DMS 273 (cell line): ENCODE measurements around the gene AS3MT.

Experiments used
- DNase-seq: peaks from one replicate; lab custom pipeline; 2025; ENCODE audit not compliant: unreplicated experiment; lab: John Stamatoyannopoulos, UW

Gene AS3MT

GRCh38 chr10:102855731-102856436 is 13.4 kb upstream of the AS3MT start:
- DNase-seq = peak; percentile 58

DNA sequence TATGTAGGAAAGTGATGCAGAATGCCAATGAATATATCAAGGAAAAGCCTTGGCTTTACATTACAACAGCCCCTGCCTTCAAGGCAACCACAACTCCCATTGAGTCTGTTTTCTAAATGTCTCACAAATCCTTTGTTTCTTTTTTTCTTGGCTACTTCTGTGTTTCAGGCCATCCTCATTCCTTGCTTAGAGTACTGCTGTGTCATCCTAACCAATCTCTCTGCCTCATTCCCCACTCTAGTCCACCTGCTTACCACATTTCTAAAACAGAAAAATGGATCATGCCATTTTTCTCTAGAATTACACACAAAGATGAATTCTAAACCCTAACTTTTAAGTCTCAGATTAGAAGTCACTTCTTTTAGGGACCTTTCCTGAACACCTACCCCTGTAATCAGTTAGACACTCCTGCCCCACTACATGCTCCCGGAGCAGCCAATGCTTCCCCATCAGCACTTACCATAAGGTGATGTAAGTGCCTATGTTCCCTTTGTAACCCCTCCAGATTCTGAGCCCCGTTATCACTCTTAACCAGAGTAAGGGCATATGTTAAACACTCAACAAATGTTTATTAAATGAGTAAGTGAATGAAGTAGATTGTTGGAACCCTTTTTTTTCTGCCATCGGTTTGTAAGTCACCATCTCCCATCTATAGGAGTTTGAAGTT is 12.4 kb upstream of the AS3MT start:
- no peak for DNase-seq

GRCh38 chr10:102859911-102860310 is 9.4 kb upstream of the AS3MT start:
- DNase-seq = peak; percentile 9

DNA sequence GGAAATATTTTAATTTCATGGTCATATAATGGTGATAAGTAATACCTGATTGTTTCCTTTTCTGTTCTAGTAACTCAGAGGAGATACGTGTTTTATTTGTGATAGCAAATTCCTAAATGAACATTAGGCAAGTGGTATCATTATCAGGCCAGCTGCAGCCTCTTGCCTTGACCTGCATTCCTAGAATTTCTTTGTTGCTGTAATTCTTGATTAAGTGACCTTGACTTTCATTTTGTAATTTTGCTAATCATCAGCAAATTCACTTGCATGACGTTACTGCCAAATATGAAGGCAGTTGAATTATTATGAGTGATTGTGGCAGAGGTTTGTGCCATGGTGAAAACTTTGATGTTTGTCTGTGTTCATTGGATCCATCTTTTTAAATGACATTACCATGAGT is 5.6 kb upstream of the AS3MT start:
- DNase-seq = no peak

- DNase-seq = no peak
These were observed 3.6 kb upstream of the AS3MT start for GRCh38 chr10:102865620-102866019.

DNA sequence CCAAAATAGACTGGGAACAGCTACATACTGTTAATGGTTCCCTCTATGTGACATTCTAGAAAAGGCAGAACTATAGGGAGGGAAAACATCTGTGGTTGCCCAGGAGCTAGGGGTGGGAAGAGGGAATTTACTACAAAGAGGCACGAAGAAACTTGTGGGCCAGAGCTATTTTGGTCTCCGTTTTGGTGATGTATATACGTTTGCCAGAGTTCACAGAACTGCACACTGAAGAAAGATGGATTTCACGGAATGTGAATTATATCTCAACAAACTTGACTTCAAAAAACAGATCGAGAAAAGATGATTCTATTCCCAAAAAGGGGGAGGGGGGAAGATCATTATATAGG is 386 bp upstream of the AS3MT start:
- peak; percentile 30 for DNase-seq

DNA sequence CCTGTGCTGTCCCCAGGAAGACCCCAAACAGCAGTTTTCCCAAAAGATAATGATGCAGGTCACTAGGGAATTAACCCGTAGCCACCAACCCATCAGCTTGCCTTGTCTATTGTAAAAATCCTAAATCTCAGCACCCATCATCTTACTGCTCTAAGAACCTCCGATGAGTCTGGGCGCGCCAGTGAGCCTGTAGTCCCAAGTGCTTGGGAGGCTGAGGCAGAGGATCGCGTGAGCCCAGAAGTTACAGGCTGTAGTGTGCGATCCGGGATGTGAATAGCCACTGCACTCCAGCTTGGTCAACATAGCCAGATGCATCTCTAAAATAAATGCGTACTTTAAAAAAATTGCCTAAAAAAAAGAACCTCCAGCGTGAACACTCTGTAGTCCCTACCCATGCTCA is 951 bp downstream of the AS3MT start:
- DNase-seq = no peak

GRCh38 chr10:102872163-102872562 is 2.9 kb downstream of the AS3MT start:
- DNase-seq = no peak

- no peak for DNase-seq
These were observed 7.5 kb downstream of the AS3MT start for GRCh38 chr10:102876747-102877153.

- DNase-seq = no peak
These were observed 9.4 kb downstream of the AS3MT start for GRCh38 chr10:102878629-102879028.

DNA sequence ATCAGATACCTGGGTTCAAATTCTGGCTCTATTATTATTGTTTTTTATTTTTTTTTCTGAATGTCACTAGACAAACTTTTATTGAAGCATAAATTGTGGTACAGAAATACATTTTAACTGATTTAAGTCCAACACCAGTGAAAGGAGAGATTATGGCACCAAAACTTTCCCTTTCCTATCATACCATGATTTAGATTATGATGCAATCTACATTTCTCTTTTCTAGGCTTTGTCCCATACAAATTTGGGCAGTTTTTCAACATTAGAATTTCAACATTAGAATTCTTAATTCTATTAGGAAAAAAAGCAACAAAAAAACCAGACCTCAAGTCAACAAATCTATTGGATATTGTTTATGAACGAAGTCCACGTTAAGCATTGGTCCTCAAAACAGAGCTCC is 11.0 kb downstream of the AS3MT start:
- no peak for DNase-seq

GRCh38 chr10:102888048-102888447 is 18.8 kb downstream of the AS3MT start:
- no peak for DNase-seq

GRCh38 chr10:102894466-102895213 is 25.4 kb downstream of the AS3MT start:
- no peak for DNase-seq

DNA sequence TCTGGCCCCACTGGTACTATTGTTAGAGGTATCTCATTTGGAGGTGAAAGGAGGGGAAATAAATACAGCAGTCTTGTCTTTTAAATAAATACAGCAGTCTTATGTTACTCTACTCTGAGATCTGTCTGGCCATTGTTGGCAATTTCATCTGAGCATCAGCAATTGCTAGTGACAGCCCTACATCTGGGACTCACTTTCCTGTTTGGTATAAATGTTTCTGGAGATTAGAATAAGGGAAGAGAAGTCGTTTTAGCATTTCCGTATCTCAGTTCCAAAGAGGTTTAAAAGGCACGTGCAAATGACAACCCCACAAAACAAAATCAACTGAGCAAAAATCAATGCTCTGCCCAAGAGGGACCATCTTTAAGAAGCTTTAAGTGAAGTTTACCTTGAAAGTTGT is 30.7 kb downstream of the AS3MT start:
- DNase-seq = no peak

- DNase-seq = no peak
These were observed 35.1 kb downstream of the AS3MT start for GRCh38 chr10:102904346-102904745.

GRCh38 chr10:102906507-102906906 is 37.2 kb downstream of the AS3MT start:
- DNase-seq = no peak

DNA sequence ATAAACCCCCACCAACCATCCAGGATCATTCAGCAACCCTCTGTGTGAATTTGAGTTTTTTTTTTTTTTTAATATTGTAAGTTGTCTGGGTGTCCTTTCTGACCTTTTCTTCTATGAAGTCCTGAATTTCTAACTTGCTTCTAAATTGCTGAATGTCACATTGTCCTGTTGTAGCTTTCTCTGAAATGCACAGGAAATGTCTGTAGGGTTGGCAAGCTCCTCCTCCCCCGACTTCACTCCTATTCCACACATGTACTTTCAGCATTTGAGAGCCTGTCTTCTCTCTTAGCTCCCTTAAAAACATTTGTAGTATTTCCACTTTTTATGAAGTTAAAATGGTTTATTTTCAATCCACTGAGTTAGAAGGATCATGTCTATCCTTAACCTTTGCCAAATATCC is 45.5 kb downstream of the AS3MT start:
- no peak for DNase-seq

DNA sequence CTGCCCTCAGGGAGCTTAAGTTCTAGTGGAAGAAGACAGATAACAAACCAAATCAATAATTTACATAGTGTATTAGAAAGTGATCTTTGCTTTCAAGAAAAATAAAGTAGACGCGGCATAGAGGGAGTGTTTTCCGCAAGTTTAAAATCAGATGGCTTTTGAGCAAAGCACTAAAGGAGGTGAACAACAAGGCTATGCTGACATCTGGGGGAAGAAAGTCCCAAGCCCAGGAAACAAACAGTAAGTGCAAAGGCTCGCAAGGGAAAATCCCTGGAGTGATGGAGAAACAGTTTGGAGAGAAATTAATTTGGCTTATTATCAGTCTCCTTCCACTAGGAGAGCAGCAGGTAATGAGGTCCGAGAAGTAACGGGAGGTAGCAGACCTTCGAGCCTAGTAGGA is 46.9 kb downstream of the AS3MT start:
- DNase-seq = no peak

- peak; percentile 85 for DNase-seq
These were observed 48.2 kb downstream of the AS3MT start for GRCh38 chr10:102917314-102917961.

DNA sequence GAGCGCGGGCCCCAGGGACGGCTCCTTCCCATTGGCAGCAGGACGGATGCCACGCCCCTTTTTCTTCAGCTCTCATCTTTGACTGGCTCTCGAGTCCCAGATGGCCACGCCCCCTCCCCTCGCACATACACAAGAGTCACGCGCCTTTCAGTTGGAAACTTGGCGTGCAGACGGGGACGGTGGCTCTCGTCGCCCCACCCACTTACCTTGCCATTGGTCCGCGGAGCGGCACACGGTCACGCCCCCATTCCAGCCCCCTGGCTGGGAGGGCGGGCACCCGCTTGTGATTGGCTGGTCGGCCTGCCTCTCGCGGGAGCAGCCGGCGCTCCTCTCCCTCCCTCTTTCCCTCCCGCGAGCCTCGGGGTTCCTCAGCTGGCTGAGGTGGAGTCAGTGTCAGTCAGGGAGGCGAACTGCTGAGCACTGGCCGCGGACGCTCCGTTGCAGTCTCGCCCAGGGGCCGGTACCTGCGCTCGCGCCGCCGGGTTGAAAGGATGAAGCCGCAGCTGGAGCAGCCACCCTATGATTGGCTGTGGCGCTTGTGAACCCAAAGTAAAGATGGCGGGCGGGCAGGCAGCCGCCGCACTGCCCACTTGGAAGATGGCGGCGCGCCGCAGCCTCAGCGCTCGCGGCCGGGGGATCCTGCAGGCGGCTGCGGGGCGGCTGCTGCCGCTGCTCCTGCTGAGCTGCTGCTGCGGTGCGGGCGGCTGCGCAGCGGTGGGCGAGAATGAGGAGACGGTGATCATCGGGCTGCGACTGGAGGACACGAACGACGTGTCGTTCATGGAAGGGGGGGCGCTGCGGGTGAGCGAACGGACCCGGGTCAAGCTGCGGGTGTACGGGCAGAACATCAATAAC is 48.9 kb downstream of the AS3MT start, which contains the start of gene CNNM2:
Gene CNNM2, plus strand, starts transcription at position 333 of the 855 bp plus-strand sequence. Its CDS starts 187 bp downstream, at position 520.
- peak; percentile 99 for DNase-seq

DNA sequence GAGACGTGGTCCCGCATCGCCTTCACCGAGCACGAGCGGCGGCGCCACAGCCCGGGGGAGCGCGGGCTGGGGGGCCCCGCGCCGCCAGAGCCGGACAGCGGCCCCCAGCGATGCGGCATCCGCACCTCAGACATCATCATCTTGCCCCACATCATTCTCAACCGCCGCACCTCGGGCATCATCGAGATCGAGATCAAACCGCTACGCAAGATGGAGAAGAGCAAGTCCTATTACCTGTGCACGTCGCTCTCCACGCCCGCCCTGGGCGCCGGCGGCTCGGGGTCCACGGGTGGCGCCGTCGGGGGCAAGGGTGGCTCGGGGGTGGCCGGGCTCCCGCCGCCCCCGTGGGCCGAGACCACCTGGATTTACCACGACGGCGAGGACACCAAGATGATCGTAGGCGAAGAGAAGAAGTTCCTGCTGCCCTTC is 49.6 kb downstream of the AS3MT start:
- DNase-seq = peak; percentile 55
